ENCODE data around the gene GCN1. TPM values are rescaled to one million over a fixed set of nuclear protein-coding genes. Genes with fewer than 3 reads are reported as not detected.

Gene GCN1
- total RNA-seq, 1 donor from 2014 or later: 73.9 TPM

DNA sequence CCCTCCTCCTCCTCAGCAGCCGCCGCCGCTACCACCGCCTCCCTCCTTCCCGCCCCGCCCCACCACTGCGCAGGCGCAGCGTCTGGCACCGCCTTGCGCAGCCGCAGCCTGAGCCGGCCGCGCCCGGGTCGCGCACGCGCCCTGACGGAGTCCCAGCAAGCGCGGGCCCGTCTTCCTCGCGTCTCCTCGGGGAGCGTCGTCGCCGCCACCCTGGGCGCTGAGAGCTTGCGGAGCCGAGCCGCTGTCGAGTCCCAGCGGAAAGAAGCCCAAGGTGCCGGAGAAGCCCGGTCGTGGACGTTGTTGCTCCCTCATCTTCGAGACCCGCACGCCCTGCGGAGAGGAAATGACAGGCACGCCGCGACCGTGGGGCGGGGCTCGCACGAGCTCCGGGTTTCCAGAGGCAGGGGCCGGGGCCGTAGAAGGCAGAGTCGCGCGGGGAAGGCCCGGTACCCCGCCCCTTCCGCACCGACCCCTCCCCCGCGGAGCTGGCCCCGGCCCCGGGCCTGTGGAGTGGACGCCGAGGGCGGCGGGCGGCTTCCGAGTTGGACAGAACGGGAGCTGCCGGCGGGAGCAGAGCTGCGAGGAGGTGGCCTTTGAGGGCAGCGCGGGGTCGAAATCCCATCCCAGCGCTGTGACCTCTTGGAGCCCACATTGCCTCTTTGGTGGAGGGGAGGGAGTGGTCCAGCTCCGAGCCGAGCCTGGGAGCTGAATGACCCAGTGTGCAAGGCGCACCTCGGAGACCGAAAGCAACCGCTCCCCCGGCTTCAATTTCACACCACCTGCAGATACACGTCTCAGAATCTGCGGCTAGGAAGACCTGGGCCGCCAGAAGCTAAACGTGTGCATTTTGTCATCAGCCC, 77.5 kb downstream of the GCN1 start:
- H3K4me3 ChIP-seq (ENCODE audit: low read depth, low read length): peak overlapping the region; percentile 95
- DNase-seq (ENCODE audit: low read depth): no peak
- TF ChIP-seq, protein P1, sequence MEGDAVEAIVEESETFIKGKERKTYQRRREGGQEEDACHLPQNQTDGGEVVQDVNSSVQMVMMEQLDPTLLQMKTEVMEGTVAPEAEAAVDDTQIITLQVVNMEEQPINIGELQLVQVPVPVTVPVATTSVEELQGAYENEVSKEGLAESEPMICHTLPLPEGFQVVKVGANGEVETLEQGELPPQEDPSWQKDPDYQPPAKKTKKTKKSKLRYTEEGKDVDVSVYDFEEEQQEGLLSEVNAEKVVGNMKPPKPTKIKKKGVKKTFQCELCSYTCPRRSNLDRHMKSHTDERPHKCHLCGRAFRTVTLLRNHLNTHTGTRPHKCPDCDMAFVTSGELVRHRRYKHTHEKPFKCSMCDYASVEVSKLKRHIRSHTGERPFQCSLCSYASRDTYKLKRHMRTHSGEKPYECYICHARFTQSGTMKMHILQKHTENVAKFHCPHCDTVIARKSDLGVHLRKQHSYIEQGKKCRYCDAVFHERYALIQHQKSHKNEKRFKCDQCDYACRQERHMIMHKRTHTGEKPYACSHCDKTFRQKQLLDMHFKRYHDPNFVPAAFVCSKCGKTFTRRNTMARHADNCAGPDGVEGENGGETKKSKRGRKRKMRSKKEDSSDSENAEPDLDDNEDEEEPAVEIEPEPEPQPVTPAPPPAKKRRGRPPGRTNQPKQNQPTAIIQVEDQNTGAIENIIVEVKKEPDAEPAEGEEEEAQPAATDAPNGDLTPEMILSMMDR (conservative IDR thresholded peaks at IDR 0.05; ENCODE audit: low read depth, low read length): no peak

DNA sequence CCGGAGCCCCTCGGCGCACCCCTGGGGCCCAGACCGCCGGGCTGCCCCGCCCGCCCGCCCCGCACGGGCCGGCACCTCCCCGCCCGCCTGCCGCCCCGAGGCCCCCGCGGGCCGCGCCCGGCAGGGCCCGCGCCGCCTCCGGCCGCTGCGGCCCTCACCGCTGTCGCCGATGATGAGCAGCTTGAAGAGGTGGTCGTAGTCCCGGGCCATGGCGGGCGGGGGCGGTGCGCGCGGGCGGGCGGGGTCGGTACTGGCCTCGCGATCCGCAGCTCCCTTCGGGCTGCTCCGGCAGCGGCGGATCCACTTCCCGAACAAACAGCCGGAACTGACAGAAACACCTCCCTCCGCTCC, 78.1 kb downstream of the GCN1 start, which contains the start of gene RAB35:
Gene RAB35, minus strand, starts transcription at position 313 of the 351 bp plus-strand sequence. Its CDS starts 103 bp downstream, at position 210.
- H3K4me3 ChIP-seq (ENCODE audit: low read depth, low read length): peak within 1 kb of the TSS; percentile 95
- DNase-seq (ENCODE audit: low read depth): no peak
- TF ChIP-seq, protein P1 (conservative IDR thresholded peaks at IDR 0.05; ENCODE audit: low read depth, low read length): no peak

DNA sequence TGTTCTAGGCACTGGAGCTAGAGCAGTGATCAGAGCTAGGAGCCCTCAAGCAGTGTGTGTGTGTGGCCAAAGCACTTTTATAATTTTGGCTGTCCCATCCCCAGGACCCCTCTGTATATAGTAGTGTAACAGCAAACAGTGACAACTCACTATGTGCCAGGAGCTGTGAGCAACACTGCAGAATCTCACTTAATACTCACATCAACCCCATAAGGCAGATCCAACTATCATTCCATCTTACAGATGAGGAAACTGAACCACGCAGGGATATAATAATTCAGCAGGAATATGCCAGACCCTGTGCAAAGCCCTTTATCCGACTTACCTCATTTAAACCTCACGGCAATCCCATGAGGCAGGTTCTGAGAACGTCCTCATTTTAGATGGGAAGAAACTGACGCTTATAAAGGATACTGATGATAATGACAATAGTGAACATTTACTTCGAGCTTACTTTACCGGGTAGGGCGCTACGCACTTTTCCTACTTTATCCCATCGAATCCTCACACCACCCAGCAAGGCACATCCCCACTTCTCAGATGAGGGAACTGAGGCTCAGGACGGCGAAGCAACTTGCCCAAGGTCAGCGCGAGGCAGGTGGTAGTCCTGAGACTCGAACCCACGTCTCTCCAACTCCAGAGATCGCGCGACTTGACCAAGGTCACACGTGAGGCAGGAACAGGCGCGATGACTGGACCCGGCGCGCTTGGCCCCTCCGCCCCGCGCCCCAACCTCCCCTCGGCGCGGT, 78.6 kb downstream of the GCN1 start:
- TF ChIP-seq, protein P1 (conservative IDR thresholded peaks at IDR 0.05; ENCODE audit: low read depth, low read length): no peak
- peak overlapping the region; percentile 95 for H3K4me3 ChIP-seq (ENCODE audit: low read depth, low read length)
- DNase-seq (ENCODE audit: low read depth): no peak

DNA sequence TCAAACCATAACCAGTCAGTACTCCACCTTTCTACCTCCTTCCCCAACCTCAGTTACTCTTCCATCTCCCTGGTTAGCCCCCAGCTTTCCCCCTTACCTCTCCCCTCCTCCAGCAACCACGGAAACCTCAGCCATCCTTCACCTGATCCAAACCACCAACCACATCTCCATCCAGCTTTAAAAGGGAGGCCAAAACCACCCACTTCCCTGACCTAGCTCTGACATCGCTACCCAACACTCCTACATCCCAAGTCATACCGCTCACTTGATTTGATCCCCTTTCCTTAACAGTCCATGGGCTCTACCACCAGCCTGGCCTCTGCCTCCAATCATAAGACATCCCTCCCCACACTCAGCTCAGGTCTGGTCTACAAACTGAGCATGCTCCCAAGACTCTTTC, 79.4 kb downstream of the GCN1 start:
- TF ChIP-seq, protein P1 (conservative IDR thresholded peaks at IDR 0.05; ENCODE audit: low read depth, low read length): no peak
- H3K4me3 ChIP-seq (ENCODE audit: low read depth, low read length): peak overlapping the region; percentile 95
- no peak for DNase-seq (ENCODE audit: low read depth)

DNA sequence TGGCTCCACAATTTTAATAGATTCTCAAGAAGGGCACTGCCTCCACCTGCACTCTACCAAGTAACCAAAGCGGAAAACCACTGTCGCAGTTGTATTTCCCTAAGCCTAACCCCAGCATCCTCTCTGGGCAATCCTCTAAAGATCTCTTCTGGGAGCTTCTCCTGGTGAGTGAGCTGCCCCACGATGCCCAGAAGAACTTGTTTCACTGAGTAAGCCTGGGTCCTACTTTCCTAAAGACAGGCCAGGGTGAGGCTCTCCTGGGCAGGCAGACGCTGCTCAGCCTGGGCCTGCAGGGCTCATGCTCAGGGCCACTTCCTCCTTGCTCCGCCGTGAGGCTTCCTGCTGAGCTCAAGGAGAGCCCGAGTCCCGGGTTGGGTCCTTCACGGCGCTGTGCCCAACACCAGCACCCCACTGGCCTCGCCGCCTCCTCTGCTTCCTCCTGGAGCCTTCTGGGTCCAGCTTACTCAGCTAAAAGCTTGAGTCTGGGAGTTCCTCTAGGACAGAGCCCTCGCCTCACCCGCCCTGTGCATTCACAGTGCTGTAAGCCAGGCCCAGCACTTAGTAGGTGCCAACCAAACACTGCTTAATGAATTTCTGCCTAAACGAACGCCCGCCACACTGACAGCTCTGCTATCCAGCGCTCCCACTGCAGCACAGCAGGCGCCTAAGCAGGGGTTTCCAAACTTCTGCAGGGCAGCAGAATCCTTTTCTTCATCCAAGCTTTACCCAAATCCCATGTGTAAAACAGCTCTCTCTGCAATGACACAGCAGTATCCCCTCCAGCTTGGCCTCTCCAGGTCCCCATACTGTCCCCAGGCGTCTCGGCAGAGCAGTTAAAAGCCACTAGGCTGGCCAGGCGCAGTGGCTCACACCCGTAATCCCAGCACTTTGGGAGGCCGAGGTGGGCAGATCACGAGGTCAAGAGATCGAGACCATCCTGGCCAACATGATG, 83.7 kb downstream of the GCN1 start:
- TF ChIP-seq, protein P1 (conservative IDR thresholded peaks at IDR 0.05; ENCODE audit: low read depth, low read length): no peak
- no peak overlapping the region for H3K4me3 ChIP-seq (ENCODE audit: low read depth, low read length)

DNA sequence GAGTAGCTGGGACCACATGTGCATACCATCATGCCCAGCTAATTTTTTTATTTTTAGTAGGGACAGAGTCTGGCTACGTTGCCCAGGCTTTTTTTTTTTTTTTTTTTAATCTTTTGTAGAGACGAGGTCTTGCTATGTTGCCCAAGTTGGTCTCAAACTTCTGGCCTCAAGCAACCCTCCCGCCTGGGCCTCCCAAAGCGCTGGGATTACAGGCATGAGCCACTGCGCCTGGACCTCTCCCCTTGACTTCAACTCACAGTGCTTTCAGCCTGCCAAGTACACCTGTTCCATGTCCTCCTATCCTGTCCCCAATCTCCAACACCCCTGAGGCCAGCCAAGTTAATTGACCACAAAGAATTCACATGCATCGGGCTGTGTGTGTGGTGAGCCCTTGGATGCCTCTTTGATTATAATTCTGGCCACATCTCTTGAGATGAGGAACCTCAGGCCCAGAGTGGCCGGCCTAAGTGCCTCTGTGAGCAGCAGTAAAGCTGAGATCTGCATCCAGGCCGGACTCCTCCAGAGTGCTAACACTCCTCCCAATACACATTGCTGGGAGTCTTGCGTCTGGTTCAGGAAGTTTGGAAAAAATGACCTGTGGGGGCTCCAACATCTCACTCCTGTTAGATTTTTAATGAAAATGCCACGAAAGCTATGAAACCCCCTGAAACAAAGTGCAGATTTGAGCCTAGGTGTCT, 84.8 kb downstream of the GCN1 start:
- TF ChIP-seq, protein P1 (conservative IDR thresholded peaks at IDR 0.05; ENCODE audit: low read depth, low read length): no peak
- no peak overlapping the region for H3K4me3 ChIP-seq (ENCODE audit: low read depth, low read length)
- DNase-seq (ENCODE audit: low read depth): no peak

More for the DNA sequence above, 83.7 kb downstream of the GCN1 start:
- no peak for DNase-seq (ENCODE audit: low read depth)
